Liver (tissue), 9 donors: Measurements from ENCODE around the gene GIMAP2. TPM values are rescaled to one million over a fixed set of nuclear protein-coding genes. Genes with fewer than 3 reads are reported as not detected.
A peak's percentile ranks its signal among the peaks of the same experiment; 100 is the strongest.

ENCODE experiments used
- DNase-seq: peaks from one replicate; pipeline ENCODE4 v3.0.0-alpha.2; 2017; ENCODE audit warnings: low spot score
- H3K27ac ChIP-seq, 2 donors: one replicate each; pipeline ENCODE4 v1.7.0; 2013; ENCODE audit warnings: inconsistent platforms in 2 of 2, low read length in 2 of 2, control low read depth in 1 of 2, low read depth in 1 of 2, mild to moderate bottlenecking in 1 of 2
- H3K27me3 ChIP-seq, 4 donors: one replicate each; pipeline versions ENCODE4 v1.6.1 to v1.7.0; 2013; ENCODE audit warnings: low read length in 3 of 4, inconsistent platforms in 1 of 4, mild to moderate bottlenecking in 1 of 4, moderate library complexity in 1 of 4; ENCODE audit not compliant: control insufficient read depth in 4 of 4, insufficient read depth in 4 of 4
- H3K36me3 ChIP-seq, 4 donors: one replicate each; pipeline versions ENCODE4 v1.6.1 to v1.7.0; 2013; ENCODE audit warnings: low read length in 3 of 4, mild to moderate bottlenecking in 3 of 4, low read depth in 1 of 4, moderate library complexity in 1 of 4; ENCODE audit not compliant: control insufficient read depth in 4 of 4, insufficient read depth in 3 of 4
- H3K4me1 ChIP-seq, 4 donors: one replicate each; pipeline versions ENCODE4 v1.6.1 to v1.7.0; 2013; ENCODE audit warnings: low read length in 3 of 4, mild to moderate bottlenecking in 3 of 4, moderate library complexity in 1 of 4; ENCODE audit not compliant: control insufficient read depth in 4 of 4, insufficient read depth in 4 of 4
- H3K4me3 ChIP-seq, 3 donors: one replicate each; pipeline versions ENCODE4 v1.6.1 to v1.7.0; 2013; ENCODE audit warnings: low read length in 3 of 3, control low read depth in 1 of 3, low read depth in 1 of 3, mild to moderate bottlenecking in 1 of 3
- H3K9ac ChIP-seq, 2 donors: one replicate each; pipeline ENCODE4 v1.7.0; 2013; ENCODE audit warnings: low read length in 2 of 2, mild to moderate bottlenecking in 2 of 2, moderate library complexity in 2 of 2, control low read depth in 1 of 2, low read depth in 1 of 2
- H3K9me3 ChIP-seq, 4 donors: one replicate each; pipeline versions ENCODE4 v1.6.1 to v1.7.0; 2013; ENCODE audit warnings: low read length in 3 of 4; ENCODE audit not compliant: control insufficient read depth in 4 of 4
- EGR1 ChIP-seq, 2 donors: IDR thresholded peaks; 2 replicates each; pipeline ENCODE4 v1.6.1; 2016 to 2018; ENCODE audit warnings: antibody characterized with exemption in 2 of 2, low read depth in 2 of 2
- FOXA2 ChIP-seq: IDR thresholded peaks from 2 replicates; pipeline ENCODE4 v1.6.1; 2016; ENCODE audit warnings: antibody characterized with exemption
- GABPA ChIP-seq, 2 donors: IDR thresholded peaks in 1 of 2; conservative IDR thresholded peaks in 1 of 2; 2 replicates each; pipeline ENCODE4 v1.6.1; 2016; ENCODE audit warnings: antibody characterized with exemption in 2 of 2, mild to moderate bottlenecking in 1 of 2, moderate library complexity in 1 of 2
- HNF4A ChIP-seq, 2 donors: conservative IDR thresholded peaks; 2 replicates each; pipeline ENCODE4 v1.6.1; 2016; ENCODE audit warnings: antibody characterized with exemption in 2 of 2, mild to moderate bottlenecking in 2 of 2
- HNF4G ChIP-seq: IDR thresholded peaks from 2 replicates; pipeline ENCODE4 v1.6.1; 2016; ENCODE audit warnings: antibody characterized with exemption
- NR2F2 ChIP-seq: IDR thresholded peaks from 2 replicates; pipeline ENCODE4 v1.6.1; 2016; ENCODE audit warnings: antibody characterized with exemption
- RAD21 ChIP-seq, 2 donors: IDR thresholded peaks; 2 replicates each; pipeline ENCODE4 v1.6.1; 2016; ENCODE audit warnings: antibody characterized with exemption in 2 of 2, mild to moderate bottlenecking in 2 of 2
- REST ChIP-seq: IDR thresholded peaks from 2 replicates; pipeline ENCODE4 v1.6.1; 2016; ENCODE audit warnings: antibody characterized with exemption, mild to moderate bottlenecking
- RXRA ChIP-seq, 2 donors: IDR thresholded peaks; 2 replicates each; pipeline ENCODE4 v1.6.1; 2017 to 2018; ENCODE audit warnings: antibody characterized with exemption in 2 of 2, mild to moderate bottlenecking in 1 of 2
- SP1 ChIP-seq: IDR thresholded peaks from 2 replicates; pipeline ENCODE4 v1.6.1; 2018; ENCODE audit warnings: antibody characterized with exemption, mild to moderate bottlenecking
- YY1 ChIP-seq: IDR thresholded peaks from 2 replicates; pipeline ENCODE4 v1.6.1; 2016; ENCODE audit warnings: antibody characterized with exemption, mild to moderate bottlenecking
- WGBS: extraction: QIAGEN DNeasy Blood & Tissue Kit; methylation state at CpG from one replicate; pipeline ENCODE4 v1.1.7; 2013; 5-methylcytosine and 5-hydroxymethylcytosine counted together
- polyA plus RNA-seq, 2 donors: library from polyadenylated mRNA; stranded (reverse) in 1 of 2; unstranded in 1 of 2; fragments of 200-250 nt in 1 of 2; fragments of >200 nt in 1 of 2; fragmentation: Nextera tagmentation in 1 of 2; extraction: Ambion mirVana in 1 of 2; gene quantifications; one replicate each; pipeline versions ENCODE4 v1.2.1 to v1.2.3, GENCODE V29; 2013 to 2015
- total RNA-seq, 2 donors: library from RNA; depleted of rRNA; stranded (reverse); fragments of >200 nt; gene quantifications; one replicate each; pipeline ENCODE4 v1.2.3, GENCODE V29; 2014
- TF ChIP-seq, protein P1 (sequence below): IDR thresholded peaks from 2 replicates; pipeline ENCODE4 v1.6.1; 2016; ENCODE audit warnings: antibody characterized with exemption
- TF ChIP-seq, protein P2 (sequence below): IDR thresholded peaks from 2 replicates; pipeline ENCODE4 v1.6.1; 2016; ENCODE audit warnings: antibody characterized with exemption
- TF ChIP-seq, protein P3 (sequence below): IDR thresholded peaks from 2 replicates; pipeline ENCODE4 v1.6.1; 2016; ENCODE audit warnings: antibody characterized with exemption
- donor health status: healthy.
- donor health status: healthy.
- donor health status: healthy.
- donor health status: healthy.
- donor health status: healthy.

GIMAP2 gene
- total and polyA plus RNA-seq, 4 donors = 4.9 to 9.2 (median 6.0) TPM

DNA sequence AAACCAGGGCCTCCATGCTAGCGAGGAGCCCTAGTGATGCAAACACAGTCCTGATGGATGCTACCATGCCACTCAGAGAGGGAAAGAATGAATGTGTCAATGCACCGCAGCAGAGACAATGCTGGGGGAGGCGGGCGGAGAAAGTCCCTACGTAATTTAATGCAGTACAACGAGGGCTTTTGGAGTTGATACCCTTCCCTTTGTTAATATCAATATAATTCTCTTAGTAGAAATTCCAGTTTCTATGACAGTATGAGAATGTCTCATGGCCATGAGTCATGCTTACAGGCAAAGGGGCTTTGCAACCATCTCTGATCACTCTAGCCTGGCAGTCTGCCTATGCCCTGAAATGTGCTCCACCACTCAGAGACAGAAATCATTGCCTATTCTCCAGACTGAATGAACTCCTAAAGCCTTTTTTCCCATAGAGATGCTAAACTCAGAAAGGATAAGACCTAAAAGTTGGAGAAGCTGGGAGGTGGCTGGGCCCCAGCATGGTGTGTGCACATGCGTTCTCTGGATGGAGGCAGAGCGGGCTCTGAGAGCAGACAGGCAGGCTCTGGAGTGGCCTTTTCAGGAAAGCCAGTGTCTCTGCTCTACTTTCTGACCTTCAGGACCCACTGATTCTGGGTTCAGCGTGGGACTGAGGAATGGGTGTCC lies 20.3 kb upstream of the GIMAP2 start:
- H3K9me3 ChIP-seq = no peaks in the 10 kb centered on the region
- no peaks in the 10 kb centered on the region for H3K27me3 ChIP-seq
- H3K9ac ChIP-seq = no peak overlapping the region
- H3K4me1 ChIP-seq = no peaks in the 10 kb centered on the region
- TF ChIP-seq NR2F2 (no peak), SP1 (no peak), RAD21 (IDR thresholded peaks at IDR 0.05) (no peak), HNF4A (conservative IDR thresholded peaks at IDR 0.05) (no peak), RXRA (IDR thresholded peaks at IDR 0.05) (no peak), GABPA (IDR thresholded peaks at IDR 0.05 in 1 of 2, conservative IDR thresholded peaks at IDR 0.05 in 1 of 2) (no peak)
- TF ChIP-seq, protein P1, sequence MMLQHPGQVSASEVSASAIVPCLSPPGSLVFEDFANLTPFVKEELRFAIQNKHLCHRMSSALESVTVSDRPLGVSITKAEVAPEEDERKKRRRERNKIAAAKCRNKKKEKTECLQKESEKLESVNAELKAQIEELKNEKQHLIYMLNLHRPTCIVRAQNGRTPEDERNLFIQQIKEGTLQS = no peak
- TF ChIP-seq, protein P2, sequence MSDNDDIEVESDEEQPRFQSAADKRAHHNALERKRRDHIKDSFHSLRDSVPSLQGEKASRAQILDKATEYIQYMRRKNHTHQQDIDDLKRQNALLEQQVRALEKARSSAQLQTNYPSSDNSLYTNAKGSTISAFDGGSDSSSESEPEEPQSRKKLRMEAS = no peak
- H3K36me3 ChIP-seq = no peaks in the 10 kb centered on the region
- H3K27ac ChIP-seq = peak overlapping the region; percentile 6 to 33
- no peak overlapping the region for H3K4me3 ChIP-seq
- no peak for DNase-seq
- WGBS = 92% methylated on average over 9 of the region's 9 CpGs

GRCh38 chr7:150665896-150666295 lies 19.6 kb upstream of the GIMAP2 start:
- no peak for DNase-seq
- TF ChIP-seq, protein P3, sequence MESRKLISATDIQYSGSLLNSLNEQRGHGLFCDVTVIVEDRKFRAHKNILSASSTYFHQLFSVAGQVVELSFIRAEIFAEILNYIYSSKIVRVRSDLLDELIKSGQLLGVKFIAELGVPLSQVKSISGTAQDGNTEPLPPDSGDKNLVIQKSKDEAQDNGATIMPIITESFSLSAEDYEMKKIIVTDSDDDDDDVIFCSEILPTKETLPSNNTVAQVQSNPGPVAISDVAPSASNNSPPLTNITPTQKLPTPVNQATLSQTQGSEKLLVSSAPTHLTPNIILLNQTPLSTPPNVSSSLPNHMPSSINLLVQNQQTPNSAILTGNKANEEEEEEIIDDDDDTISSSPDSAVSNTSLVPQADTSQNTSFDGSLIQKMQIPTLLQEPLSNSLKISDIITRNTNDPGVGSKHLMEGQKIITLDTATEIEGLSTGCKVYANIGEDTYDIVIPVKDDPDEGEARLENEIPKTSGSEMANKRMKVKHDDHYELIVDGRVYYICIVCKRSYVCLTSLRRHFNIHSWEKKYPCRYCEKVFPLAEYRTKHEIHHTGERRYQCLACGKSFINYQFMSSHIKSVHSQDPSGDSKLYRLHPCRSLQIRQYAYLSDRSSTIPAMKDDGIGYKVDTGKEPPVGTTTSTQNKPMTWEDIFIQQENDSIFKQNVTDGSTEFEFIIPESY = no peak
- TF ChIP-seq, protein P2 = no peak
- TF ChIP-seq HNF4G (no peak), GABPA (IDR thresholded peaks at IDR 0.05 in 1 of 2, conservative IDR thresholded peaks at IDR 0.05 in 1 of 2) (no peak), FOXA2 (no peak), EGR1 (IDR thresholded peaks at IDR 0.05; ENCODE audit: low read depth in 2 of 2) (no peak), NR2F2 (no peak), RXRA (IDR thresholded peaks at IDR 0.05) (no peak), REST (no peak), YY1 (no peak)

More at GRCh38 chr7:150665896-150666295, 19.6 kb upstream of the GIMAP2 start:
- Histone ChIP-seq H3K4me1 (no peaks in the 10 kb centered on the region), H3K4me3 (no peak overlapping the region), H3K9ac (no peak overlapping the region), H3K27ac (peak overlapping the region; percentile 6 to 33), H3K9me3 (no peaks in the 10 kb centered on the region), H3K36me3 (no peaks in the 10 kb centered on the region), H3K27me3 (no peaks in the 10 kb centered on the region)
- WGBS = 86% methylated on average over 2 of the region's 2 CpGs
